A549 treated with CpdA at 1 μM for 4 hours (cell line): Measurements from ENCODE around the gene HNRNPC. TPM values are rescaled to one million over a fixed set of nuclear protein-coding genes. Genes with fewer than 3 reads are reported as not detected.

Experiments used
- total RNA-seq: library from RNA; stranded (reverse); fragments of 200-300 nt; extraction: Qiagen RNA extraction; gene quantifications from 5 replicates; pipeline ENCODE4 v1.2.3, GENCODE V29; 2022; ENCODE audit warnings: low read depth

HNRNPC gene
- total RNA-seq, result 789 to 1,071 TPM (median 851 TPM) in 5 replicates

GRCh38 chr14:21269252-21270046, at the start of gene HNRNPC:
TSS of gene HNRNPC (minus strand) at chr14:21269442. CDS start at chr14:21234193, 35,249 bp downstream.

DNA sequence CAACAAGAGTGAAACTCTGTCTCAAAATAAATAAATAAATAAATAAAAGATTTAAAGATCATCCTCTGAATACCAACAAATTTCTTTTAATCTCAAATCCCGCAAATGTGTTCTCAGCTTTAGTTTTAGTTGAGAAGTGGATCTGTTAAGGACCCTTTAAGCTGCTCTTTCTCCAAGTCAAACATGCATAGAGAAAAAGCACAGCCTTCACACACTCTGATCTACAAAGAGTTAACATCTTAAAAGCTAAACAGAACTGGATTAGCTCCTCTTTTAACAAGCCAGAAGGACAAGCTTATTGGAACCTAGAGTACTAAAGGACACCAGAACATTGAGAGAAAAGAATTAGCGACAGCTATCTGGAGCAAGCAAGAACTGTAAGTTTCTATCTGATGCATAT, 10.5 kb upstream of the HNRNPC start, which contains the start of gene RPGRIP1:
Gene RPGRIP1, plus strand, starts transcription at position 301 of the 400 bp plus-strand sequence. CDS start 7,894 bp downstream, outside the sequence.

Other genes with a start within 250 kb of the HNRNPC start
- gene NDRG2, start 244.4 kb downstream of the HNRNPC start, total RNA-seq, result 2.5 to 3.5 TPM (median 3.1 TPM) in 5 replicates
- not detected in 5 replicates for gene TPPP2, start 239.2 kb downstream of the HNRNPC start, total RNA-seq
- gene RNASE13, start 234.6 kb downstream of the HNRNPC start, total RNA-seq, result not detected in 5 replicates
- gene RNASE7, start 227.1 kb downstream of the HNRNPC start, total RNA-seq, result not detected in 5 replicates
- not detected in 5 replicates for gene RNASE8, start 211.6 kb downstream of the HNRNPC start, total RNA-seq
- 9.2 to 13.5 TPM (median 12.9 TPM) in 5 replicates for gene ARHGEF40, start 199.1 kb downstream of the HNRNPC start, total RNA-seq
- 21.2 to 30.3 TPM (median 29.2 TPM) in 5 replicates for gene ZNF219, start 170.8 kb downstream of the HNRNPC start, total RNA-seq
- 0.40 to 1.1 TPM (median 0.80 TPM) in 5 replicates for gene TMEM253, start 168.4 kb downstream of the HNRNPC start, total RNA-seq
- gene OR5AU1, start 113.4 kb downstream of the HNRNPC start, total RNA-seq, result 0.02 TPM in 1 of 5 replicates, not detected in the others
- 0.21 to 0.51 TPM (median 0.34 TPM) in 5 replicates for gene RPGRIP1, start 10.6 kb upstream of the HNRNPC start, total RNA-seq
- gene SUPT16H, start 114.6 kb upstream of the HNRNPC start, total RNA-seq, result 103 to 133 TPM (median 108 TPM) in 5 replicates
- gene CHD8, start 186.7 kb upstream of the HNRNPC start, total RNA-seq, result 38.5 to 43.6 TPM (median 42.0 TPM) in 5 replicates
- gene RAB2B, start 207.5 kb upstream of the HNRNPC start, total RNA-seq, result 12.7 to 15.7 TPM (median 14.4 TPM) in 5 replicates
- 59.5 to 73.5 TPM (median 68.8 TPM) in 5 replicates for gene TOX4, start 207.8 kb upstream of the HNRNPC start, total RNA-seq
- 46.3 to 56.0 TPM (median 54.7 TPM) in 5 replicates for gene METTL3, start 241.9 kb upstream of the HNRNPC start, total RNA-seq